ENCODE results near the gene FADS2. TPM values are rescaled to one million over a fixed set of nuclear protein-coding genes. Genes with fewer than 3 reads are reported as not detected.

FADS2 gene
- polyA plus RNA-seq, 1 donor (not counting 4 experiments of a cell fraction or from before 2014, with no cell fraction given), result 196 TPM

DNA sequence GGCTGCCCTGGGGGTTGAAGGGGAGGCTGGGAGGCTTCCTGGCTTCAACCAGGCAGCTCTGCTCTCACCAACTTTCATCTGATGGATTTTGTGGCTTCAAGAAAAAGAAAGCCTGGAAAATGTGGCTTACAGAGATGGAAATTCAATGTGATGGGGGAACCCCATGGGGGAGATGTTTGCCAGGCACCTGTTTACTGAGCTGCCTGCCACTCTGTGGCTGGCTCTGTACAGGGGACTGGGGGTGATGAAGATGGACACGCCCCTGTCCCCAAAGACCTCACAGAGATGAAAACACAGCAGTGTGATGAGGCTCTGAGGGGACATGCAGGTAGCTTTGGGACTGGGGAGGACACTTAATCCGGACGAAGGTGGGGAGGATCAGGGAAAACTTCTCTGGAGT lies 45.8 kb upstream of the FADS2 start:
- Histone ChIP-seq H3K9me1 (ENCODE audit: control insufficient read depth, extremely low read depth, insufficient read depth, low read length) (no peaks in the 10 kb centered on the region), H3K36me3 (ENCODE audit: control insufficient read depth in 2 of 2, extremely low read depth in 1 of 2, insufficient read depth in 2 of 2, low read length in 2 of 2) (peaks cover 3 to 16% of the 10 kb centered on the region in 2 experiments), H3K4me2 (ENCODE audit: control insufficient read depth, extremely low read depth, insufficient read depth, low read depth, low read length) (no peak overlapping the region), H3K79me2 (ENCODE audit: control insufficient read depth, insufficient read depth, low read length) (no peaks in the 10 kb centered on the region), H3K4me3 (ENCODE audit: control insufficient read depth in 2 of 3, extremely low read depth in 1 of 3, insufficient read depth in 2 of 3, low read depth in 1 of 3, low read length in 3 of 3) (no peak overlapping the region), H3K9me3 (ENCODE audit: control insufficient read depth, low read depth, low read length) (no peaks in the 10 kb centered on the region), H3K27me3 (ENCODE audit: control insufficient read depth, extremely low read depth, insufficient read depth, low read length) (peaks cover 11% of the 10 kb centered on the region), H2AFZ (ENCODE audit: control insufficient read depth, low read length) (no peak overlapping the region), H4K20me1 (ENCODE audit: control insufficient read depth, extremely low read depth, insufficient read depth, low read length) (no peaks in the 10 kb centered on the region), H3K27ac (ENCODE audit: control insufficient read depth, insufficient read depth, low read length) (no peak overlapping the region), H3K9ac (ENCODE audit: control insufficient read depth, extremely low read depth, insufficient read depth, low read length) (no peak overlapping the region), H3K4me1 (ENCODE audit: control insufficient read depth, extremely low read depth, insufficient read depth, low read length) (peaks cover 11% of the 10 kb centered on the region)
- FAIRE-seq (no peak), DNase-seq (ENCODE audit: low read depth, low spot score) (no peak)
- TF ChIP-seq, protein P1, sequence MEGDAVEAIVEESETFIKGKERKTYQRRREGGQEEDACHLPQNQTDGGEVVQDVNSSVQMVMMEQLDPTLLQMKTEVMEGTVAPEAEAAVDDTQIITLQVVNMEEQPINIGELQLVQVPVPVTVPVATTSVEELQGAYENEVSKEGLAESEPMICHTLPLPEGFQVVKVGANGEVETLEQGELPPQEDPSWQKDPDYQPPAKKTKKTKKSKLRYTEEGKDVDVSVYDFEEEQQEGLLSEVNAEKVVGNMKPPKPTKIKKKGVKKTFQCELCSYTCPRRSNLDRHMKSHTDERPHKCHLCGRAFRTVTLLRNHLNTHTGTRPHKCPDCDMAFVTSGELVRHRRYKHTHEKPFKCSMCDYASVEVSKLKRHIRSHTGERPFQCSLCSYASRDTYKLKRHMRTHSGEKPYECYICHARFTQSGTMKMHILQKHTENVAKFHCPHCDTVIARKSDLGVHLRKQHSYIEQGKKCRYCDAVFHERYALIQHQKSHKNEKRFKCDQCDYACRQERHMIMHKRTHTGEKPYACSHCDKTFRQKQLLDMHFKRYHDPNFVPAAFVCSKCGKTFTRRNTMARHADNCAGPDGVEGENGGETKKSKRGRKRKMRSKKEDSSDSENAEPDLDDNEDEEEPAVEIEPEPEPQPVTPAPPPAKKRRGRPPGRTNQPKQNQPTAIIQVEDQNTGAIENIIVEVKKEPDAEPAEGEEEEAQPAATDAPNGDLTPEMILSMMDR (optimal IDR thresholded peaks at IDR 0.05 in 1 of 3, IDR thresholded peaks at IDR 0.05 in 1 of 3, conservative IDR thresholded peaks at IDR 0.05 in 1 of 3; ENCODE audit: extremely low read depth in 1 of 3, insufficient read depth in 2 of 3, low read length in 3 of 3), result no peak
- TF ChIP-seq EZH2 (IDR thresholded peaks at IDR 0.05; ENCODE audit: low read length), result no peak
- dilution Hi-C loops (cut with MboI; ENCODE audit: extremely low pct_ligation_motif_present, low sequenced_read_pairs), result no loop called here

DNA sequence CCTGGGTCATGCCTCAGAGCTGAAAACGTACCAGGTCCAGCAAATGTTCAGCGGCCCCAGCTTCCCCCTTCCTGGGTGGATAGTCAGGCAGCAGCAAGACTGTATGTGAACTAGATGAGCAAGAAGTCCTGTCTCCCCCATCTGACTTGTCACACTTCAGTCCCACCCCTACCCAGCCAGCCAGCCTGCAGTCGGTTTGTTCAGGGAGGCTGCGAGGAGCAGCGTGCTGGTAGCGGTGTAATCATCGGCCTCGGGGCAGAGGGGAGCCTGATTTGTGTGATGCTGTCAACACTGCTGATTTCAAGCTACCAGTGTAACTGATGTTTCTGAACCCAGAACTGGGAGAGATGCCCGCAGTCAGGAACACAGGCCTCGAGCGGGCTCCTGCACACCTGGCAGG lies 45.3 kb upstream of the FADS2 start:
- no peaks in the 10 kb centered on the region for H4K20me1 ChIP-seq (ENCODE audit: control insufficient read depth, extremely low read depth, insufficient read depth, low read length)
- DNase-seq (ENCODE audit: low read depth, low spot score) (no peak), FAIRE-seq (no peak)
- dilution Hi-C loops (cut with MboI; ENCODE audit: extremely low pct_ligation_motif_present, low sequenced_read_pairs), result no loop called here
- H3K9me3 ChIP-seq (ENCODE audit: control insufficient read depth, low read depth, low read length), result no peaks in the 10 kb centered on the region
- no peak overlapping the region for H3K27ac ChIP-seq (ENCODE audit: control insufficient read depth, insufficient read depth, low read length)
- H3K4me3 ChIP-seq (ENCODE audit: control insufficient read depth in 2 of 3, extremely low read depth in 1 of 3, insufficient read depth in 2 of 3, low read depth in 1 of 3, low read length in 3 of 3), result no peak overlapping the region
- peaks cover 7 to 20% of the 10 kb centered on the region in 2 experiments for H3K36me3 ChIP-seq (ENCODE audit: control insufficient read depth in 2 of 2, extremely low read depth in 1 of 2, insufficient read depth in 2 of 2, low read length in 2 of 2)
- peaks cover 11% of the 10 kb centered on the region for H3K4me1 ChIP-seq (ENCODE audit: control insufficient read depth, extremely low read depth, insufficient read depth, low read length)
- H3K4me2 ChIP-seq (ENCODE audit: control insufficient read depth, extremely low read depth, insufficient read depth, low read depth, low read length), result no peak overlapping the region
- no peak for TF ChIP-seq EZH2 (IDR thresholded peaks at IDR 0.05; ENCODE audit: low read length)
- TF ChIP-seq, protein P1 (optimal IDR thresholded peaks at IDR 0.05 in 1 of 3, IDR thresholded peaks at IDR 0.05 in 1 of 3, conservative IDR thresholded peaks at IDR 0.05 in 1 of 3; ENCODE audit: extremely low read depth in 1 of 3, insufficient read depth in 2 of 3, low read length in 3 of 3), result no peak
- no peak overlapping the region for H2AFZ ChIP-seq (ENCODE audit: control insufficient read depth, low read length)
- H3K27me3 ChIP-seq (ENCODE audit: control insufficient read depth, extremely low read depth, insufficient read depth, low read length), result peaks cover 7% of the 10 kb centered on the region
- H3K9ac ChIP-seq (ENCODE audit: control insufficient read depth, extremely low read depth, insufficient read depth, low read length), result no peak overlapping the region
- H3K9me1 ChIP-seq (ENCODE audit: control insufficient read depth, extremely low read depth, insufficient read depth, low read length), result no peaks in the 10 kb centered on the region
- no peaks in the 10 kb centered on the region for H3K79me2 ChIP-seq (ENCODE audit: control insufficient read depth, insufficient read depth, low read length)
